ENCODE measurements around the gene KLF4.
"Not testable (repeated sequence)": the region's sequence is repeated elsewhere in the genome, so short reads cannot be mapped to it uniquely, and the experiment has no call there.

Gene KLF4

GRCh38 chr9:107489687-107490605 lies at the start of gene KLF4:
Gene KLF4, minus strand, starts transcription at chr9:107489769. Its CDS starts 597 bp downstream, at chr9:107489172.
- peak; percentile 94 for DNase-seq (ENCODE audit: low spot score)

- no peak for DNase-seq (ENCODE audit: low spot score)
Measured at GRCh38 chr9:107536462-107536861, 46.9 kb upstream of the KLF4 start.

GRCh38 chr9:107534510-107535078 lies 45.0 kb upstream of the KLF4 start:
- DNase-seq (ENCODE audit: low spot score): no peak

GRCh38 chr9:107530679-107531078 lies 41.1 kb upstream of the KLF4 start:
- DNase-seq (ENCODE audit: low spot score): no peak

DNA sequence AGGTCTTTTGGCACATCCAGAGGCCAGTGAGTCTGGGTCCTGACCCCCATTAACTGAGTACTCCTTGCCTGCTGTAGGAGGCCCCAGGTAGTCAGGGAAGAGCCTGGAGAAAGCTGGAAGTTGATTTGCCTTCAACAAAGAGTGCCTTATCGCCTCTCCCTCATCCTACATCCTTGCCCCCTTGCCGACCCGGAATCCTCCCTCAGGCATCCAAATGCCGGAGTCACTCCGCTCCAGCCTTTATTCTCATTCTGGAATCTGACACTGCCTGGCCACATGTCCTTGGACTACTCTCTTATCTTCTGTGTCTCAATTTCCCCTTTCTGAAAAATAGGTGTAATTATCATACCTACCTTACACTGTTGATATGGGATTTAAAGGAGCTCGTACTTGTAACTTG lies 39.1 kb upstream of the KLF4 start:
- DNase-seq (ENCODE audit: low spot score): no peak

GRCh38 chr9:107523539-107523938 lies 34.0 kb upstream of the KLF4 start:
- no peak for DNase-seq (ENCODE audit: low spot score)

- DNase-seq (ENCODE audit: low spot score): no peak
Measured at GRCh38 chr9:107520186-107520585, 30.6 kb upstream of the KLF4 start.

GRCh38 chr9:107518037-107518807 lies 28.7 kb upstream of the KLF4 start:
- no peak for DNase-seq (ENCODE audit: low spot score)

DNA sequence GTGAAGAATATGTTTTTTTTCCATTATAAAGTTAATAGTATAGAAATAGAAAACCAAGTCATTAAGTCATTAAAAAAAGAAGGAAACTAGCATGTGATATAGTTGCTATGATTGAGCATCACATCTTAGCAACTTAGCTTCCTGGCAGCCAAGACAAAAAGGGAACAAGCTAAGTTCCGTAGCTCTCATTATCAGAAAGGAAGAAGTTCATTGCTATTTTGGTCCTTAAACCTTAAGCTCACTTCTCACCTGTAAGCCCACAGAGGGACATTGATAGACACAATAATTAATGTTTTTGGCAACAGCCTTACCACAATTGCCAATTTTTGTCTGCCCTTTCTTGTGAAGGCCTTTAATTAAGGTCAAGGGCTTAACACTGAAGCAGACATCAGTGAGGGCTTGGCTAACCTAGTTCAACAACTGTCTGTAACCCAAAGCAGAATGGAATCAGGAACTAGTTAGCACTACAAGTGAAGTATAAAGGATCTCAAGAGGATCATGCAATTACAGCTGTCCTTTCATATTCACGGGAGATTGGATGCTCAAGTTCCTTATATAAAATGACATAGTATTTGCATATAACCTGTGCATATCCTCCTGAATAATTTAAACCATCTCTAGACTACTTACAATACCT lies 24.0 kb upstream of the KLF4 start:
- DNase-seq (ENCODE audit: low spot score): no peak

GRCh38 chr9:107504585-107505455 lies 15.3 kb upstream of the KLF4 start:
- no peak for DNase-seq (ENCODE audit: low spot score)

- no peak for DNase-seq (ENCODE audit: low spot score)
Measured at GRCh38 chr9:107502464-107502863, 12.9 kb upstream of the KLF4 start.

DNA sequence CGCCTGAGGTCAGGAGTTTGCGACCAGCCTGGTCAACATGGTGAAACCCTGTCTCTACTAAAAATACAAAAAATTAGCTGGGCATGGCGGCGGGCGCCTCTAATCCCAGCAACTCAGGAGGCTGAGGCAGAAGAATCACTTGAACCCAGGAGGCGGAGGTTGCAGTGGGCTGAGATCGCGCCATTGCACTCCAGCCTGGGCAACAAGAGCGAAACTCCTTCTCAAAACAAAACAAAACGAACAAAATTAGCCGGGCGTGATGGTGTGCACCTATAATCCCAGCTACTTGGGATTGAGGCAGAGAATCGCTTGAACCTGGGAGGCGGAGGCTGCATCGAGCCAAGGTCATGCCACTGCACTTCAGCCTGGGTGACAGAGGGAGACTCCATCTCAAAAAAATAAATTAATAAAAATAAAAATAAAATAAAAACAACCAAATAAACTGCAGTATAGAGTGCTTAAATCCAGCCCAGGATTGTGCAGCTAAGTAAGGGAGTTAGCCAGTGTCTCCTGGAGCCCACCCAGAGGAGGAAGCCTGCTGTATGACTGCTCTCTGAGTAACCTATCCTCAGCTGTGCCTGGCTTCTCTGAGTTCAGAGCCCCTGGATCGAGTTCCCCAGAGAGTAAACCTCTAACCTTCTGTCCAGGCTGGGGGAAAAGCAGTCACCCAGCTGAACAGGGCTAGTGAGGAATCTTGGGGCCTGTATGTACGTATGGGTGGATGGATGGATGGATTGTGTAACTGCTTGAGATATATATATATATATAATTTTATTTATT lies 11.0 kb upstream of the KLF4 start:
- DNase-seq (ENCODE audit: low spot score): not testable (repeated sequence)

DNA sequence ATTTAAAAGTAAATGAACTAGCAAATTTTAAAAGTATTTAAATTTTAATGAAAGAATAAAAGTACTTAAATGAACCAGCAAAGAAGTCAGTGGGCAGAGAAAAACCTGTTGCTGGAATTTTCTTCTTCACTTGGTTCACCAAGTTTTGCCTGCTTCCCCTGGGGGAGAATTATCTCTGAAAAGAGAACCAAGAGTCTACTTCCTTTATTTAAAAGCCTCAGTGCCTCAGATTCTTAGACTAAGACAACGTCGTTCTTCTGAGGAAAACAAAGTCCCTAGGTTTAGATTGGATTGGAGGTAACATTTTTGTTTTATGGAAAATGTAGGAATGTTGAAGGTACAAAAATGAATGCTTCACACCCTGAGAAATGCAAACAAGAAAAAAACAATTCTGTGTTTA lies 7.4 kb upstream of the KLF4 start:
- DNase-seq (ENCODE audit: low spot score): no peak

- DNase-seq (ENCODE audit: low spot score): no peak
Measured at GRCh38 chr9:107492381-107492970, 2.9 kb upstream of the KLF4 start.

GRCh38 chr9:107491081-107492053 lies 1.8 kb upstream of the KLF4 start:
- DNase-seq (ENCODE audit: low spot score): peak; percentile 50

GRCh38 chr9:107490606-107490970 lies 1.0 kb upstream of the KLF4 start:
- DNase-seq (ENCODE audit: low spot score): peak; percentile 53

DNA sequence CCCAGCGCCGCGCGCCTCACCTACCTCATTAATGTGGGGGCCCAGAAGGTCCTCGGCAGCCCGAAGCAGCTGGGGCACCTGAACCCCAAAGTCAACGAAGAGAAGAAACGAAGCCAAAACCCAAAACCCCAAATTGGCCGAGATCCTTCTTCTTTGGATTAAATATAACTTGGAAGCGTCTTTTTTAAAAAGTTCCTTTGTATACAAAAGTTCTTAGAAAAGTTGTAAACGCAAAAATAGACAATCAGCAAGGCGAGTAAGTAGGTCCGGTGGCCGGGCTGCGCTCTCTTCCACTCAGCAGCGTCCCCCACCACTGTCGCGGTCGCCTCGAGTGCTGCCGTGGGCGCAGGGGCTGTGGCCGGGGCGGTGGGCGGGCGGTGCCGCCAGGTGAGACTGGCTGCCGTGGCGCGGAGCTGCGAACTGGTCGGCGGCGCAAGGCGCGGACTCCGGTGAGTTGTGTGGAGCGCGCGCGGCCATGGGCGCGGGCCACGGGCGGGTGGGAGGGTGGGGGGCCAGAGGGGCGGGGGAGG lies 360 bp downstream of the KLF4 start:
- DNase-seq (ENCODE audit: low spot score): no peak

DNA sequence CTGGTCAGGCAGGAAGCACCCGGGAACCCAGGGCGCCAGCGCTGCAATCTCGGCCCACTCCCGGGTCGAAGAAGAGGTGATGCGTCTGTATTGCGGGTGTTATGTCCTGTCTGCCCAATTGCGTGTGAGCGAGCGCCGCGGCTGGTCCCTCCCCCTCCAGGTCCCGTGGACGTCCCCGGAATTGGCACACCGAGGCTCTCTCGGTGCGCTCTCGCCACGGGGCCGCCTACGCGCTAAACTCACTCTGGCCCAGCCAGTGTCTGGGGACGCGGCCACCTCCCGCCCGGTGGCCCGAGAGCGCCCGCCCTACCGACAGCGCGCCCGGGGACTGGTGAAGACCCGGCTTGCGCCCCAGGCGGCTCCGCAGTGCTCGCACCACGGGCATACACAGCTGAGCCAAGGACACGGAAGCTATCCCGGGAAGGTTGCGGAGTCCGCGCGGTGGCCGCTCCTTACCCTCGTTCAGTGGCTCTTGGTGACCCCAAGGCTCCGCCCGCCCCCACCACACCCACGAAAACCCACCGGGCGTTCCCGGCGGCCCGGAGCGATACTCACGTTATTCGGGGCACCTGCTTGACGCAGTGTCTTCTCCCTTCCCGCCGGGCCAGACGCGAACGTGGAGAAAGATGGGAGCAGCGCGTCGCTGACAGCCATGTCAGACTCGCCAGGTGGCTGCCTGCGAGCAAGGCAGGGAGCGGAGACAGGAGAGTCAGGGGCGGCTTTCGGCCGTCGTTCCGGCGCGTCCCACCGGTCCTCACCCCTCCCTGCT lies 1.0 kb downstream of the KLF4 start:
- peak; percentile 76 for DNase-seq (ENCODE audit: low spot score)

Measured in ecto neural progenitor cell (in vitro differentiated cells).